HG02885 (cell line): Measurements from ENCODE around the gene COL19A1.
"Not testable (repeated sequence)": the region's sequence is repeated elsewhere in the genome, so short reads cannot be mapped to it uniquely, and the experiment has no call there.

Experiments
- ATAC-seq: cut with Tn5 transposase; IDR thresholded peaks from one replicate; pipeline ENCODE4 v1.9.1; 2021; ENCODE audit warnings: mild to moderate bottlenecking; ENCODE audit not compliant: unreplicated experiment, poor library complexity

The COL19A1 gene

GRCh38 chr6:69866351-69866769 lies at the start of gene COL19A1:
Gene COL19A1 (plus strand): TSS chr6:69866556. CDS start chr6:69879568, 13,012 bp downstream.
- ATAC-seq, result peak; percentile 61

GRCh38 chr6:69816569-69816968 lies 49.8 kb upstream of the COL19A1 start:
- ATAC-seq, result peak; percentile 41

GRCh38 chr6:69817358-69817757 lies 49.0 kb upstream of the COL19A1 start:
- ATAC-seq, result no peak

GRCh38 chr6:69818223-69818930 lies 48.0 kb upstream of the COL19A1 start:
- ATAC-seq, result no peak

GRCh38 chr6:69819138-69819537 lies 47.2 kb upstream of the COL19A1 start:
- no peak for ATAC-seq

GRCh38 chr6:69820018-69820417 lies 46.3 kb upstream of the COL19A1 start:
- no peak for ATAC-seq

- no peak for ATAC-seq
Measured at GRCh38 chr6:69820438-69820837, 45.9 kb upstream of the COL19A1 start.

- not testable (repeated sequence) for ATAC-seq
Measured at GRCh38 chr6:69824355-69824754, 42.0 kb upstream of the COL19A1 start.

GRCh38 chr6:69825904-69826303 lies 40.5 kb upstream of the COL19A1 start:
- no peak for ATAC-seq

- ATAC-seq, result no peak
Measured at GRCh38 chr6:69827276-69827893, 39.0 kb upstream of the COL19A1 start.

GRCh38 chr6:69832558-69832957 lies 33.8 kb upstream of the COL19A1 start:
- ATAC-seq, result no peak

GRCh38 chr6:69835414-69836179 lies 30.8 kb upstream of the COL19A1 start:
- peak; percentile 93 for ATAC-seq

GRCh38 chr6:69841862-69842261 lies 24.5 kb upstream of the COL19A1 start:
- ATAC-seq, result no peak

GRCh38 chr6:69843189-69843588 lies 23.2 kb upstream of the COL19A1 start:
- no peak for ATAC-seq

GRCh38 chr6:69846312-69846711 lies 20.0 kb upstream of the COL19A1 start:
- ATAC-seq, result no peak

- ATAC-seq, result no peak
Measured at GRCh38 chr6:69846770-69847491, 19.4 kb upstream of the COL19A1 start.

- no peak for ATAC-seq
Measured at GRCh38 chr6:69847492-69847788, 18.9 kb upstream of the COL19A1 start.

- ATAC-seq, result no peak
Measured at GRCh38 chr6:69848552-69848951, 17.8 kb upstream of the COL19A1 start.

GRCh38 chr6:69852706-69853105 lies 13.7 kb upstream of the COL19A1 start:
- ATAC-seq, result no peak

- ATAC-seq, result no peak
Measured at GRCh38 chr6:69861986-69862385, 4.4 kb upstream of the COL19A1 start.

- no peak for ATAC-seq
Measured at GRCh38 chr6:69863766-69864165, 2.6 kb upstream of the COL19A1 start.
